ENCODE measurements around the gene PDE6B. TPM values are rescaled to one million over a fixed set of nuclear protein-coding genes. Genes with fewer than 3 reads are reported as not detected.

Gene PDE6B
- total and polyA plus RNA-seq, 2 of the 13 experiments (the other 11 are each of a cell fraction or from before 2014, with no cell fraction given) = 0.38 to 0.40 TPM

DNA sequence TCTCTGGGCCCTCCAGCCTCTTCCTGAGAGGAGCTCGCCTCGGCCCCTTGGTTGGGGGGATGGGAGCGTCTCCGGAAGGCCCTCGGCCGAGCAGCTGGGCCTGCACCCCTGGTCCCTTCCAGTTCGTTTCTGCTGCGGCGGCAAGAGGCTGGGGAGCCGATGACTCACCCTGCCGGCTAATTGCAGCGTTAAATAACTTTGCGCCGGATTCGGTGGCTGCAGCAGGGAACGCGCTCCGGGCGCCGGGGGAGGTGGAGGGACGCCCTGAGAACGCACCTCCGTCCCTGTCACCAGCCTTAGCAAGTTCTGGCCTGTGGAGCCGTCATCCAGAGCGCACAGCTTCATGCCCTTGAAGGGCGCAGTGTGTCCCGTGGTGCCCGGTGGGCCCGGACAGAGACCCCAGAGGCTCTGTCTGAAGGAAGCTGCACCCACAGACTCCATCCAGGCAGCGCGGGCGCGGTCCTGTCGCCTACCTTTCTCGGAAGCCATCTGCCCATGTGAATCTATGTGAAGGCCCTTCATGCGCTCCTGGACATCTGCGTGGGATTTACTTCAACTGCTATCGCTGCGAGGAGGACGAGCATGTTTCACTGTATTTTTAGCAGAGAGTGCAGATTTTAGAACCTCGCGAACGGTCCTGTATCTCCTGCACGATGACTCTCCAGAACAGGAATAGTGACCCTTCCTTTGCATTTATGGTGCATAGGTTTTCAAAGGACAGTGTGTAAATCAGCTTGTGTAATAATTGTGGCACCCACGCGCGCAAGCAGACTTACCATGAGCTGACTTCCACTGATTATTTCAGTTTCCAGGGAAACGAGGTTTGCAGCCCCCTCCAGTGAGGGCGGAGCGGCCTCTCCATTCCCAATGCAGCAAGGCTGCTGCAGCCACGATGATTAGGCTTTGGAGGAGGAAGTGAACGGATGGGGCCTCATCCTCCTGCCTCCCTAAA lies 47.6 kb upstream of the PDE6B start:
- WGBS (ENCODE audit: low lambda C conversion rate) = 46% methylated on average over 28 of the region's 52 CpGs
- CTCF ChIA-PET (ENCODE audit: low intra/inter-chr PET ratio, low total read pairs) = no interaction called here
- Histone ChIP-seq H3K27ac (ENCODE audit: extremely low read length, insufficient read depth, low read length) (no peak overlapping the region), H3K79me2 (ENCODE audit: insufficient read depth, low read length) (no peaks in the 10 kb centered on the region), H3K9me3 (ENCODE audit: low read length) (no peaks in the 10 kb centered on the region), H4K20me1 (ENCODE audit: insufficient read depth, low read length) (no peaks in the 10 kb centered on the region), H3K9ac (ENCODE audit: insufficient read depth, low read depth, low read length) (no peak overlapping the region), H3K4me1 (ENCODE audit: insufficient read depth, low read length) (peaks cover 59% of the 10 kb centered on the region), H3K27me3 (ENCODE audit: control insufficient read depth in 1 of 2, insufficient read depth in 2 of 2, low read length in 2 of 2) (peaks cover 13 to 47% of the 10 kb centered on the region in 2 experiments), H3K36me3 (replicated peaks in 1 of 2; ENCODE audit: control insufficient read depth in 1 of 2, insufficient read depth in 2 of 2, low read length in 2 of 2) (no peaks in the 10 kb centered on the region), H3K4me2 (ENCODE audit: low read depth, low read length) (peak overlapping the region; percentile 71), H2AFZ (ENCODE audit: low read length) (no peak overlapping the region), H3K4me3 (replicated peaks in 1 of 3; ENCODE audit: insufficient read depth in 1 of 3, low read depth in 2 of 3, low read length in 3 of 3) (peak overlapping the region; percentile 2 to 52 (median 34); a peak in 3 of 6 replicates)
- POLR2A ChIA-PET = no interaction called here
- intact Hi-C loops (cut with micrococcal nuclease; ENCODE audit: unreplicated experiment) (no loop called here), in situ Hi-C loops (cut with HindIII; ENCODE audit: extremely low pct_ligation_motif_present, low pct_unique_long_range_greater_than_20kb) (no loop called here)
- ATAC-seq (peak; percentile 47), DNase-seq (ENCODE audit: low spot score) (peak; percentile 18), FAIRE-seq (no peak)
- no TSS peak for BruUV-seq (replicated peaks)
- TF ChIP-seq GLI4 (CRISPR knock-in tag; IDR thresholded peaks at IDR 0.05; ENCODE audit: borderline replicate concordance) = no peak
- TF ChIP-seq, protein P1, sequence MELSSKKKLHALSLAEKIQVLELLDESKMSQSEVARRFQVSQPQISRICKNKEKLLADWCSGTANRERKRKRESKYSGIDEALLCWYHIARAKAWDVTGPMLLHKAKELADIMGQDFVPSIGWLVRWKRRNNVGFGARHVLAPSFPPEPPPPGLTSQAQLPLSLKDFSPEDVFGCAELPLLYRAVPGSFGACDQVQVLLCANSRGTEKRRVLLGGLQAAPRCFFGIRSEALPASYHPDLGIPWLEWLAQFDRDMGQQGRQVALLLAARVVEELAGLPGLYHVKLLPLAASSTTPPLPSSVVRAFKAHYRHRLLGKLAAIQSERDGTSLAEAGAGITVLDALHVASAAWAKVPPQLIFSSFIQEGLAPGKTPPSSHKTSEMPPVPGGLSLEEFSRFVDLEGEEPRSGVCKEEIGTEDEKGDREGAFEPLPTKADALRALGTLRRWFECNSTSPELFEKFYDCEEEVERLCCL (CRISPR knock-in tag; IDR thresholded peaks at IDR 0.05; ENCODE audit: borderline replicate concordance) = no peak
- no peak for TF ChIP-seq CCDC6 (CRISPR knock-in tag; IDR thresholded peaks at IDR 0.05)
- TF ChIP-seq, protein P2, sequence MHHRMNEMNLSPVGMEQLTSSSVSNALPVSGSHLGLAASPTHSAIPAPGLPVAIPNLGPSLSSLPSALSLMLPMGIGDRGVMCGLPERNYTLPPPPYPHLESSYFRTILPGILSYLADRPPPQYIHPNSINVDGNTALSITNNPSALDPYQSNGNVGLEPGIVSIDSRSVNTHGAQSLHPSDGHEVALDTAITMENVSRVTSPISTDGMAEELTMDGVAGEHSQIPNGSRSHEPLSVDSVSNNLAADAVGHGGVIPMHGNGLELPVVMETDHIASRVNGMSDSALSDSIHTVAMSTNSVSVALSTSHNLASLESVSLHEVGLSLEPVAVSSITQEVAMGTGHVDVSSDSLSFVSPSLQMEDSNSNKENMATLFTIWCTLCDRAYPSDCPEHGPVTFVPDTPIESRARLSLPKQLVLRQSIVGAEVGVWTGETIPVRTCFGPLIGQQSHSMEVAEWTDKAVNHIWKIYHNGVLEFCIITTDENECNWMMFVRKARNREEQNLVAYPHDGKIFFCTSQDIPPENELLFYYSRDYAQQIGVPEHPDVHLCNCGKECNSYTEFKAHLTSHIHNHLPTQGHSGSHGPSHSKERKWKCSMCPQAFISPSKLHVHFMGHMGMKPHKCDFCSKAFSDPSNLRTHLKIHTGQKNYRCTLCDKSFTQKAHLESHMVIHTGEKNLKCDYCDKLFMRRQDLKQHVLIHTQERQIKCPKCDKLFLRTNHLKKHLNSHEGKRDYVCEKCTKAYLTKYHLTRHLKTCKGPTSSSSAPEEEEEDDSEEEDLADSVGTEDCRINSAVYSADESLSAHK (CRISPR knock-in tag; IDR thresholded peaks at IDR 0.05; ENCODE audit: borderline replicate concordance) = no peak
- TF ChIP-seq, protein P3, sequence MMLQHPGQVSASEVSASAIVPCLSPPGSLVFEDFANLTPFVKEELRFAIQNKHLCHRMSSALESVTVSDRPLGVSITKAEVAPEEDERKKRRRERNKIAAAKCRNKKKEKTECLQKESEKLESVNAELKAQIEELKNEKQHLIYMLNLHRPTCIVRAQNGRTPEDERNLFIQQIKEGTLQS (CRISPR knock-in tag; IDR thresholded peaks at IDR 0.05) = peak; percentile 78
- TF ChIP-seq ZNF317 (CRISPR knock-in tag; IDR thresholded peaks at IDR 0.05) = no peak
- TF ChIP-seq GTF2F1 (IDR thresholded peaks at IDR 0.05; ENCODE audit: low read length) = no peak
- TF ChIP-seq ZNF264 (CRISPR knock-in tag; IDR thresholded peaks at IDR 0.05) = no peak
- TF ChIP-seq MAFG (CRISPR knock-in tag; IDR thresholded peaks at IDR 0.05) = no peak
- no peak for TF ChIP-seq ZNF326 (CRISPR knock-in tag; IDR thresholded peaks at IDR 0.05; ENCODE audit: borderline replicate concordance)
- TF ChIP-seq, protein P4, sequence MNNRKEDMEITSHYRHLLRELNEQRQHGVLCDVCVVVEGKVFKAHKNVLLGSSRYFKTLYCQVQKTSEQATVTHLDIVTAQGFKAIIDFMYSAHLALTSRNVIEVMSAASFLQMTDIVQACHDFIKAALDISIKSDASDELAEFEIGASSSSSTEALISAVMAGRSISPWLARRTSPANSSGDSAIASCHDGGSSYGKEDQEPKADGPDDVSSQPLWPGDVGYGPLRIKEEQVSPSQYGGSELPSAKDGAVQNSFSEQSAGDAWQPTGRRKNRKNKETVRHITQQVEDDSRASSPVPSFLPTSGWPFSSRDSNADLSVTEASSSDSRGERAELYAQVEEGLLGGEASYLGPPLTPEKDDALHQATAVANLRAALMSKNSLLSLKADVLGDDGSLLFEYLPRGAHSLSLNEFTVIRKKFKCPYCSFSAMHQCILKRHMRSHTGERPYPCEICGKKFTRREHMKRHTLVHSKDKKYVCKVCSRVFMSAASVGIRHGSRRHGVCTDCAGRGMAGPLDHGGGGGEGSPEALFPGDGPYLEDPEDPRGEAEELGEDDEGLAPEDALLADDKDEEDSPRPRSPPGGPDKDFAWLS (CRISPR knock-in tag; IDR thresholded peaks at IDR 0.05; ENCODE audit: borderline replicate concordance) = no peak
- TF ChIP-seq JUND (CRISPR knock-in tag; IDR thresholded peaks at IDR 0.05) = 0 out of 2 replicates have a peak, but pooled peaks have one; percentile 51
- TF ChIP-seq ZFP36 (IDR thresholded peaks at IDR 0.05; ENCODE audit: borderline replicate concordance, low read depth, low read length, partially characterized antibody) = no peak
- no peak for TF ChIP-seq KLF6 (CRISPR knock-in tag; IDR thresholded peaks at IDR 0.05)
- no peak for TF ChIP-seq ZNF33A (CRISPR knock-in tag; IDR thresholded peaks at IDR 0.05; ENCODE audit: borderline replicate concordance)
- TF ChIP-seq ZBTB7A (CRISPR knock-in tag; IDR thresholded peaks at IDR 0.05) = no peak
- no peak for TF ChIP-seq MATR3 (CRISPR knock-in tag; IDR thresholded peaks at IDR 0.05)
- TF ChIP-seq ZNF367 (CRISPR knock-in tag; IDR thresholded peaks at IDR 0.05; ENCODE audit: borderline replicate concordance) = no peak
